HepG2 (cell line): ENCODE results near the gene FBLN5. TPM values are rescaled to one million over a fixed set of nuclear protein-coding genes. Genes with fewer than 3 reads are reported as not detected.
A peak's percentile ranks its signal among the peaks of the same experiment; 100 is the strongest.

Experiments used
- ATAC-seq: fragments of 200-7000 bp; cut with Tn5 transposase; 3 replicates; pipeline ENCODE4 v1.9.1; 2020; ENCODE audit warnings: mild to moderate bottlenecking, moderate library complexity
- BruUV-seq: library from RNA; stranded (reverse); fragments of 400-500 nt; replicated peaks from 2 replicates; lab custom pipeline; 2021; lab: Mats Ljungman, UMichigan
- CTCF ChIA-PET: fragments of 300-600 bp; formaldehyde crosslinking; extraction: SDS; loops from one replicate; lab custom pipeline; 2021; ENCODE audit warnings: low total read pairs, inconsistent platforms, low intra/inter-chr PET ratio; lab: Yijun Ruan, JAX
- POLR2A ChIA-PET: fragments of 350-600 bp; sonication (Branson Sonifier 250); formaldehyde crosslinking; loops from one replicate; lab custom pipeline; 2020; ENCODE audit warnings: antibody characterized with exemption, inconsistent platforms; lab: Yijun Ruan, JAX
- DNase-seq: peaks from one replicate; pipeline ENCODE4 v3.0.0-alpha.2; 2015; ENCODE audit warnings: low spot score
- FAIRE-seq: peaks from 3 replicates; lab custom pipeline; 2011; peaks lifted over from hg19 to GRCh38; lab: Jason Lieb, UNC
- H2AFZ ChIP-seq: one replicate; pipeline ENCODE4 v1.6.1; 2011; ENCODE audit warnings: low read length, inconsistent platforms
- H3K27ac ChIP-seq: fragments of 300-600 bp; 3 replicates; pipeline ENCODE4 v1.8.0; 2011; ENCODE audit warnings: mixed run types, mild to moderate bottlenecking, mixed read lengths, low read length, inconsistent platforms; ENCODE audit not compliant: insufficient read depth; ENCODE audit errors: extremely low read length
- H3K27me3 ChIP-seq, 2 experiments: fragments of 200-600 bp in 1 of 2; 2 replicates in 1 of 2; 3 replicates in 1 of 2; pipeline versions ENCODE4 v1.6.0 to v1.8.0; 2011; ENCODE audit warnings: low read length in 2 of 2, mild to moderate bottlenecking in 2 of 2, moderate library complexity in 2 of 2, inconsistent platforms in 1 of 2; ENCODE audit not compliant: insufficient read depth in 2 of 2, control insufficient read depth in 1 of 2
- H3K36me3 ChIP-seq, 2 experiments: fragments of 200-600 bp in 1 of 2; replicated peaks in 1 of 2; 2 replicates in 1 of 2; 3 replicates in 1 of 2; pipeline versions ENCODE4 v1.5.1 to v1.8.0; 2011; ENCODE audit warnings: low read length in 2 of 2, inconsistent platforms in 1 of 2; ENCODE audit not compliant: insufficient read depth in 2 of 2, control insufficient read depth in 1 of 2
- H3K4me1 ChIP-seq: 2 replicates; pipeline ENCODE4 v1.5.1; 2012; ENCODE audit warnings: low read length, inconsistent platforms; ENCODE audit not compliant: insufficient read depth
- H3K4me2 ChIP-seq: 2 replicates; pipeline ENCODE4 v1.6.0; 2011; ENCODE audit warnings: low read depth, low read length, inconsistent platforms
- H3K4me3 ChIP-seq, 3 experiments: fragments of 200-600 bp in 1 of 3; sonication (generic), shearing (Covaris generic) in 1 of 3; replicated peaks in 1 of 3; 2 replicates each; pipeline ENCODE4 v1.5.1; 2011 to 2016; ENCODE audit warnings: low read length in 3 of 3, inconsistent platforms in 2 of 3, low read depth in 2 of 3, mild to moderate bottlenecking in 2 of 3, control low read depth in 1 of 3, mixed read lengths in 1 of 3; ENCODE audit not compliant: insufficient read depth in 1 of 3
- H3K79me2 ChIP-seq: one replicate; pipeline ENCODE4 v1.6.1; 2011; ENCODE audit warnings: low read length, inconsistent platforms; ENCODE audit not compliant: insufficient read depth
- H3K9ac ChIP-seq: 2 replicates; pipeline ENCODE4 v1.6.0; 2011; ENCODE audit warnings: mild to moderate bottlenecking, low read depth, low read length, inconsistent platforms; ENCODE audit not compliant: insufficient read depth
- H3K9me3 ChIP-seq: 2 replicates; pipeline ENCODE4 v1.5.1; 2012; ENCODE audit warnings: mild to moderate bottlenecking, low read length
- H4K20me1 ChIP-seq: 2 replicates; pipeline ENCODE4 v1.6.0; 2011; ENCODE audit warnings: inconsistent platforms, mild to moderate bottlenecking, low read length, moderate library complexity; ENCODE audit not compliant: insufficient read depth
- CREB1 ChIP-seq, 2 experiments: fragments of 450-650 bp in 1 of 2; IDR thresholded peaks; 2 replicates each; pipeline ENCODE4 v1.6.1; 2016 to 2017; ENCODE audit warnings: control low read depth in 1 of 2, mild to moderate bottlenecking in 1 of 2, missing compliant biosample characterization in 1 of 2, missing genetic modification characterization in 1 of 2
- RFX1 ChIP-seq: fragments of 450-650 bp; IDR thresholded peaks from 2 replicates; pipeline ENCODE4 v1.6.1; 2017
- ZNF224 ChIP-seq: sonication (generic); formaldehyde crosslinking; IDR thresholded peaks from 2 replicates; pipeline ENCODE4 v1.5.0; 2020; ENCODE audit warnings: mild to moderate bottlenecking, missing genetic modification reagents
- ZNF7 ChIP-seq: IDR thresholded peaks from 2 replicates; pipeline ENCODE4 v1.6.1; 2016; ENCODE audit warnings: missing biosample characterization, missing genetic modification reagents
- WGBS: methylation state at CpG from one replicate; pipeline ENCODE4 v1.1.6; 2017; ENCODE audit warnings: low lambda C conversion rate; 5-methylcytosine and 5-hydroxymethylcytosine counted together
- in situ Hi-C: cut with HindIII; loops from 2 replicates; pipeline ENCODE4 v1.10.0; 2017; ENCODE audit warnings: low pct_unique_long_range_greater_than_20kb; ENCODE audit not compliant: extremely low pct_ligation_motif_present
- intact Hi-C: fragments of 100-400 bp; cut with micrococcal nuclease; formaldehyde crosslinking; loops from one replicate; pipeline ENCODE4 v1.10.0; 2022; ENCODE audit not compliant: unreplicated experiment
- polyA plus RNA-seq, 8 experiments: library from polyadenylated mRNA; depleted of rRNA in 3 of 8; stranded (reverse) in 7 of 8; unstranded in 1 of 8; fragments of >200 nt; fragmentation: Illumina TruSeq in 4 of 8; extraction: Trizol in 4 of 8; gene quantifications; 2 replicates each; pipeline versions ENCODE4 v1.2.1 to v1.2.3, GENCODE V29; 2011 to 2016; ENCODE audit warnings: low read depth in 4 of 8, missing spikeins in 1 of 8, mixed read lengths in 1 of 8; ENCODE audit not compliant: insufficient read depth in 1 of 8
- total RNA-seq, 5 experiments: library from RNA; depleted of rRNA; stranded (reverse); fragments of >200 nt; fragmentation: Illumina TruSeq; extraction: Trizol; gene quantifications; 2 replicates each; pipeline ENCODE4 v1.2.3, GENCODE V29; 2016; ENCODE audit warnings: low read depth in 1 of 5
- TF ChIP-seq, protein P1 (sequence below): fragments of 450-650 bp; IDR thresholded peaks from 2 replicates; pipeline ENCODE4 v1.6.1; 2017; ENCODE audit warnings: mild to moderate bottlenecking
- TF ChIP-seq, protein P2 (sequence below): sonication (generic); formaldehyde crosslinking; IDR thresholded peaks from 2 replicates; pipeline ENCODE4 v1.4.0; 2020; ENCODE audit warnings: missing genetic modification reagents

FBLN5 gene
- total and polyA plus RNA-seq, 2 of the 13 experiments (the other 11 are each of a cell fraction or from before 2014, with no cell fraction given): 0.38 to 0.77 TPM

DNA sequence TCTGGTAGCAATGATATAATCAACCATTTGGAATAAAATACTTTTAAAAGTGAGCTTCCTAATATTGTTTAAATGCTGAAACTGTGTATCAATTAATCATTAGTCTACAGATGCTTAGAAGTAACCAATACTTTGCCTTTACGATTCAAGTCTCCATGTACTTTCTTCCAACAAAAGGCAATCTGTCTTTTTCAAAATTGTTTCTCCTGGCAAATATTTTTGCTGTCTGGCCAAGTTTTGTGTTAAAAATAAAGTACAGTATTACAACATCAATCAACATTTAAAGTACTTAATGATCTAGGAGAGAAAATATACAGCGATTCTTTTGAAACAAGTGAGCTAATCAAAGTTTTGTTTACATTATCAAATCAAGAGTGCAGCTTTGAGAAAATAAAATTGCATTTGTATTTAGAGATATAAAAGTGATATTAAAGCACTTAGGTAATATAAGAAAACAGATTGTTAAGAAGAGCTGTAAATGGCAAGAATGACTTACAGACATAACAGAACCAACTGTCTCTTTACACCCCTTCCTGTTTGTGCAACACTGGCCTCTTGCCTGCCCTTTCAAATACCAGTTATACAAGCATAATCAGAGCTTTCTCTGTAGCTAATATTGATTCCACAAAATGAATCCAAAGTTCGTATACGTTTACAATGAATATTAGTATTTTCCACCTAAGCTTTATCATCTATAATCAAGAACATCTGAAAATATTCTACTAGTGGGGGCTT lies 38.2 kb upstream of the FBLN5 start (continued):
- TF ChIP-seq ZNF7 (CRISPR knock-in tag) (no peak), ZNF224 (CRISPR knock-in tag) (no peak)
- TF ChIP-seq, protein P1, sequence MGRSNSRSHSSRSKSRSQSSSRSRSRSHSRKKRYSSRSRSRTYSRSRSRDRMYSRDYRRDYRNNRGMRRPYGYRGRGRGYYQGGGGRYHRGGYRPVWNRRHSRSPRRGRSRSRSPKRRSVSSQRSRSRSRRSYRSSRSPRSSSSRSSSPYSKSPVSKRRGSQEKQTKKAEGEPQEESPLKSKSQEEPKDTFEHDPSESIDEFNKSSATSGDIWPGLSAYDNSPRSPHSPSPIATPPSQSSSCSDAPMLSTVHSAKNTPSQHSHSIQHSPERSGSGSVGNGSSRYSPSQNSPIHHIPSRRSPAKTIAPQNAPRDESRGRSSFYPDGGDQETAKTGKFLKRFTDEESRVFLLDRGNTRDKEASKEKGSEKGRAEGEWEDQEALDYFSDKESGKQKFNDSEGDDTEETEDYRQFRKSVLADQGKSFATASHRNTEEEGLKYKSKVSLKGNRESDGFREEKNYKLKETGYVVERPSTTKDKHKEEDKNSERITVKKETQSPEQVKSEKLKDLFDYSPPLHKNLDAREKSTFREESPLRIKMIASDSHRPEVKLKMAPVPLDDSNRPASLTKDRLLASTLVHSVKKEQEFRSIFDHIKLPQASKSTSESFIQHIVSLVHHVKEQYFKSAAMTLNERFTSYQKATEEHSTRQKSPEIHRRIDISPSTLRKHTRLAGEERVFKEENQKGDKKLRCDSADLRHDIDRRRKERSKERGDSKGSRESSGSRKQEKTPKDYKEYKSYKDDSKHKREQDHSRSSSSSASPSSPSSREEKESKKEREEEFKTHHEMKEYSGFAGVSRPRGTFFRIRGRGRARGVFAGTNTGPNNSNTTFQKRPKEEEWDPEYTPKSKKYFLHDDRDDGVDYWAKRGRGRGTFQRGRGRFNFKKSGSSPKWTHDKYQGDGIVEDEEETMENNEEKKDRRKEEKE: no peak

DNA sequence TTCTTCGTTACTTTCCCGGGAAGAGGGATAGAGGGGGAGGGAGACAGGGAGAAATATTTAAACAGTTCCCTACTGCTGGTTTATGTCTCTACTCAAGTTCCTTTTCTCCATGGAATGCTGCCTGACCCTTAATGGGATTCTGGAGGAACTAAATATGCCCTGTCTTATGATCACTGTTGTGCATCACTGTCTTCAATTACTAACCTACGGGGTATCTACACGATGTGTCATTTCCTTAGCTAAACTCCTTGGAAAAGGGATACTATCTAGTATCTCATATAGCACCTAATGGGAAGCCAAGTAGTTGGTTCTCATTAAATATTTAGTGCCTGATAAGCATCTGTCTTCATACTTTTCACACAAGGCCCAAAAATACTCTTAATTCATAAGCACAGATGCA lies 37.5 kb upstream of the FBLN5 start:
- H3K36me3 ChIP-seq: peaks cover 8 to 40% of the 10 kb centered on the region in 2 experiments
- in situ Hi-C loops (no loop called here), intact Hi-C loops (no loop called here)
- WGBS: 95% methylated on average over 4 of the region's 4 CpGs
- H3K4me2 ChIP-seq: no peak overlapping the region
- FAIRE-seq (no peak), DNase-seq (no peak), ATAC-seq (no peak)
- POLR2A ChIA-PET: no interaction called here
- no peaks in the 10 kb centered on the region for H3K27me3 ChIP-seq
- no peaks in the 10 kb centered on the region for H3K79me2 ChIP-seq
- no peak overlapping the region for H3K27ac ChIP-seq
- no peak overlapping the region for H2AFZ ChIP-seq
- TF ChIP-seq RFX1: no peak
- no peak for TF ChIP-seq CREB1 (IDR thresholded peaks at IDR 0.05)
- TF ChIP-seq CREB1 (CRISPR knock-in tag; IDR thresholded peaks at IDR 0.05): no peak
- TF ChIP-seq, protein P2, sequence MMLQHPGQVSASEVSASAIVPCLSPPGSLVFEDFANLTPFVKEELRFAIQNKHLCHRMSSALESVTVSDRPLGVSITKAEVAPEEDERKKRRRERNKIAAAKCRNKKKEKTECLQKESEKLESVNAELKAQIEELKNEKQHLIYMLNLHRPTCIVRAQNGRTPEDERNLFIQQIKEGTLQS: no peak
- H3K4me1 ChIP-seq: no peaks in the 10 kb centered on the region
- CTCF ChIA-PET: no interaction called here
- H4K20me1 ChIP-seq: no peaks in the 10 kb centered on the region
- TSS peak; percentile 12 for BruUV-seq
- no peak overlapping the region for H3K4me3 ChIP-seq
- no peaks in the 10 kb centered on the region for H3K9me3 ChIP-seq
- H3K9ac ChIP-seq: no peak overlapping the region
